ENCODE data around the gene CCDC121. TPM values are rescaled to one million over a fixed set of nuclear protein-coding genes. Genes with fewer than 3 reads are reported as not detected.
A peak's percentile ranks its signal among the peaks of the same experiment; 100 is the strongest.

CCDC121 gene
- total and polyA plus RNA-seq, 10 of the 15 experiments (the other 5 are each of a cell fraction or from before 2014, with no cell fraction given): 0.34 to 1.2 (median 0.63) TPM

DNA sequence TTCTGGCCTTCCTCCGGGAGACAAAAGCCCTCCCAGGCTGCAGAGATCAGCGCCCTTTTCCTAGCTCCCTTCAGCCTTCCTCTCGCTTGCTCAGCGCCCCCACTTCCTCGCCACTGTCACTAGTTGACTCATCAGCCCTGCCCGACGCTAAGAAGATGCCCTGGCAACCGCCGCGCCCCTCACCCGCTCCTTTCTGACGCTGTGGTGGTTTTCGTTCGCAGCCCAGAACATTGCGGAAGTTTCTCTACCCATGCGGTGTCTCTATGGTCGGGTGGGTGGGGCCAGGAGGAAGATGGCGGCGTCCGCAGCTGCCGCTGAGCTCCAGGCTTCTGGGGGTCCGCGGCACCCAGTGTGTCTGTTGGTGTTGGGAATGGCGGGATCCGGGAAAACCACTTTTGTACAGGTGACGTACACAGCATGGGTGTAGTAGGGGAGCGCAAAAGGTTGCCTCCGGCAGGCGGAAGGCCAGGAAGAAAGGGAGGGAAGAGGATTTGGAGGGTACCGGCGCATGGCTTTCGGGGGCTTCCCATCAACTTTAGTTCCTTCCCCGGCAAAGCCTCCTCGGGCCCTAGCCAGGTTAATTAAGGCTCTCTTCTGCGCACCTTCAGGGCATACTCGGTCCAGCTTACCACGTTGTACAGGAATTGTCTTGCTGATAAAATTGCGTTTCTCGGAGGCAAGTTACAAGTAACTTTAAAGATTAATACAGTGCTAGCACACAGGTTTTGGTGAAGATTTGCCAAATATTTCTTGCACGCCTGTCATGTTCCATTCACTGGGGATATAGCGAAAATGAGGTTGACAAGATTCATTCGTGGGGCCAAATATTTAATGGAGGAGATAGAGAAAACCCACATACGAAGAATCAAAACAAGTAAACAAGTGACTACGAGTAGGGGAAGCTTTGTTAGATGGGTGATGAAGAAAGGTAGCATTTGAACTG is at the start of gene CCDC121, which contains the start of gene GPN1 (continued):
- TF ChIP-seq, protein P1, sequence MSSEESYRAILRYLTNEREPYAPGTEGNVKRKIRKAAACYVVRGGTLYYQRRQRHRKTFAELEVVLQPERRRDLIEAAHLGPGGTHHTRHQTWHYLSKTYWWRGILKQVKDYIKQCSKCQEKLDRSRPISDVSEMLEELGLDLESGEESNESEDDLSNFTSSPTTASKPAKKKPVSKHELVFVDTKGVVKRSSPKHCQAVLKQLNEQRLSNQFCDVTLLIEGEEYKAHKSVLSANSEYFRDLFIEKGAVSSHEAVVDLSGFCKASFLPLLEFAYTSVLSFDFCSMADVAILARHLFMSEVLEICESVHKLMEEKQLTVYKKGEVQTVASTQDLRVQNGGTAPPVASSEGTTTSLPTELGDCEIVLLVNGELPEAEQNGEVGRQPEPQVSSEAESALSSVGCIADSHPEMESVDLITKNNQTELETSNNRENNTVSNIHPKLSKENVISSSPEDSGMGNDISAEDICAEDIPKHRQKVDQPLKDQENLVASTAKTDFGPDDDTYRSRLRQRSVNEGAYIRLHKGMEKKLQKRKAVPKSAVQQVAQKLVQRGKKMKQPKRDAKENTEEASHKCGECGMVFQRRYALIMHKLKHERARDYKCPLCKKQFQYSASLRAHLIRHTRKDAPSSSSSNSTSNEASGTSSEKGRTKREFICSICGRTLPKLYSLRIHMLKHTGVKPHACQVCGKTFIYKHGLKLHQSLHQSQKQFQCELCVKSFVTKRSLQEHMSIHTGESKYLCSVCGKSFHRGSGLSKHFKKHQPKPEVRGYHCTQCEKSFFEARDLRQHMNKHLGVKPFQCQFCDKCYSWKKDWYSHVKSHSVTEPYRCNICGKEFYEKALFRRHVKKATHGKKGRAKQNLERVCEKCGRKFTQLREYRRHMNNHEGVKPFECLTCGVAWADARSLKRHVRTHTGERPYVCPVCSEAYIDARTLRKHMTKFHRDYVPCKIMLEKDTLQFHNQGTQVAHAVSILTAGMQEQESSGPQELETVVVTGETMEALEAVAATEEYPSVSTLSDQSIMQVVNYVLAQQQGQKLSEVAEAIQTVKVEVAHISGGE (CRISPR knock-in tag; IDR thresholded peaks at IDR 0.05): no peak
- TF ChIP-seq BHLHE40 (IDR thresholded peaks at IDR 0.05; ENCODE audit: borderline replicate concordance in 1 of 2, low read depth in 2 of 2, low read length in 1 of 2) (peak; percentile 38 to 48; a peak in 3 of 4 replicates), MEF2A (IDR thresholded peaks at IDR 0.05; ENCODE audit: insufficient read depth, low read depth, low read length) (0 out of 2 replicates have a peak, but pooled peaks have one; percentile 48), STAT1 (conservative IDR thresholded peaks at IDR 0.05) (no peak), ZNF274 (IDR thresholded peaks at IDR 0.05; ENCODE audit: insufficient read depth, insufficient read length) (no peak), ESRRA (IDR thresholded peaks at IDR 0.05; ENCODE audit: low read length) (no peak), SRF (IDR thresholded peaks at IDR 0.05; ENCODE audit: low read depth in 2 of 2, low read length in 2 of 2) (0 out of 4 replicates have a peak, but pooled peaks of 1 of the 2 experiments have one; percentile 18), FOXK2 (IDR thresholded peaks at IDR 0.05) (peak; percentile 33; the same call in 1 of the 2 replicates), RAD51 (IDR thresholded peaks at IDR 0.05) (no peak), RBBP5 (conservative IDR thresholded peaks at IDR 0.05) (no peak), CHD2 (IDR thresholded peaks at IDR 0.05; ENCODE audit: borderline replicate concordance, low read depth, low read length) (peak; percentile 90), MYB (IDR thresholded peaks at IDR 0.05; ENCODE audit: borderline replicate concordance, low read depth, low read length) (no peak), SUPT20H (IDR thresholded peaks at IDR 0.05; ENCODE audit: borderline replicate concordance, control insufficient read depth, low read depth, low read length) (no peak), ZNF24 (IDR thresholded peaks at IDR 0.05) (no peak), BCL11A (IDR thresholded peaks at IDR 0.05; ENCODE audit: low read depth, low read length) (no peak), POLR2A (IDR thresholded peaks at IDR 0.05; ENCODE audit: low read depth, low read length) (peak; percentile 99)
- TF ChIP-seq, protein P2, sequence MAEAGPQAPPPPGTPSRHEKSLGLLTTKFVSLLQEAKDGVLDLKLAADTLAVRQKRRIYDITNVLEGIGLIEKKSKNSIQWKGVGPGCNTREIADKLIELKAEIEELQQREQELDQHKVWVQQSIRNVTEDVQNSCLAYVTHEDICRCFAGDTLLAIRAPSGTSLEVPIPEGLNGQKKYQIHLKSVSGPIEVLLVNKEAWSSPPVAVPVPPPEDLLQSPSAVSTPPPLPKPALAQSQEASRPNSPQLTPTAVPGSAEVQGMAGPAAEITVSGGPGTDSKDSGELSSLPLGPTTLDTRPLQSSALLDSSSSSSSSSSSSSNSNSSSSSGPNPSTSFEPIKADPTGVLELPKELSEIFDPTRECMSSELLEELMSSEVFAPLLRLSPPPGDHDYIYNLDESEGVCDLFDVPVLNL (IDR thresholded peaks at IDR 0.05; ENCODE audit: low read depth, low read length): no peak
- TF ChIP-seq, protein P3, sequence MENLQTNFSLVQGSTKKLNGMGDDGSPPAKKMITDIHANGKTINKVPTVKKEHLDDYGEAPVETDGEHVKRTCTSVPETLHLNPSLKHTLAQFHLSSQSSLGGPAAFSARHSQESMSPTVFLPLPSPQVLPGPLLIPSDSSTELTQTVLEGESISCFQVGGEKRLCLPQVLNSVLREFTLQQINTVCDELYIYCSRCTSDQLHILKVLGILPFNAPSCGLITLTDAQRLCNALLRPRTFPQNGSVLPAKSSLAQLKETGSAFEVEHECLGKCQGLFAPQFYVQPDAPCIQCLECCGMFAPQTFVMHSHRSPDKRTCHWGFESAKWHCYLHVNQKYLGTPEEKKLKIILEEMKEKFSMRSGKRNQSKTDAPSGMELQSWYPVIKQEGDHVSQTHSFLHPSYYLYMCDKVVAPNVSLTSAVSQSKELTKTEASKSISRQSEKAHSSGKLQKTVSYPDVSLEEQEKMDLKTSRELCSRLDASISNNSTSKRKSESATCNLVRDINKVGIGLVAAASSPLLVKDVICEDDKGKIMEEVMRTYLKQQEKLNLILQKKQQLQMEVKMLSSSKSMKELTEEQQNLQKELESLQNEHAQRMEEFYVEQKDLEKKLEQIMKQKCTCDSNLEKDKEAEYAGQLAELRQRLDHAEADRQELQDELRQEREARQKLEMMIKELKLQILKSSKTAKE (IDR thresholded peaks at IDR 0.05; ENCODE audit: low read depth, poor library complexity, severe bottlenecking): peak; percentile 23
- TF ChIP-seq, protein P4, sequence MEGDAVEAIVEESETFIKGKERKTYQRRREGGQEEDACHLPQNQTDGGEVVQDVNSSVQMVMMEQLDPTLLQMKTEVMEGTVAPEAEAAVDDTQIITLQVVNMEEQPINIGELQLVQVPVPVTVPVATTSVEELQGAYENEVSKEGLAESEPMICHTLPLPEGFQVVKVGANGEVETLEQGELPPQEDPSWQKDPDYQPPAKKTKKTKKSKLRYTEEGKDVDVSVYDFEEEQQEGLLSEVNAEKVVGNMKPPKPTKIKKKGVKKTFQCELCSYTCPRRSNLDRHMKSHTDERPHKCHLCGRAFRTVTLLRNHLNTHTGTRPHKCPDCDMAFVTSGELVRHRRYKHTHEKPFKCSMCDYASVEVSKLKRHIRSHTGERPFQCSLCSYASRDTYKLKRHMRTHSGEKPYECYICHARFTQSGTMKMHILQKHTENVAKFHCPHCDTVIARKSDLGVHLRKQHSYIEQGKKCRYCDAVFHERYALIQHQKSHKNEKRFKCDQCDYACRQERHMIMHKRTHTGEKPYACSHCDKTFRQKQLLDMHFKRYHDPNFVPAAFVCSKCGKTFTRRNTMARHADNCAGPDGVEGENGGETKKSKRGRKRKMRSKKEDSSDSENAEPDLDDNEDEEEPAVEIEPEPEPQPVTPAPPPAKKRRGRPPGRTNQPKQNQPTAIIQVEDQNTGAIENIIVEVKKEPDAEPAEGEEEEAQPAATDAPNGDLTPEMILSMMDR (IDR thresholded peaks at IDR 0.05 in 2 of 3, conservative IDR thresholded peaks at IDR 0.05 in 1 of 3; ENCODE audit: control insufficient read depth in 2 of 3, extremely low read depth in 1 of 3, insufficient read depth in 1 of 3, low read depth in 3 of 3, low read length in 3 of 3): no peak
- TF ChIP-seq, protein P5, sequence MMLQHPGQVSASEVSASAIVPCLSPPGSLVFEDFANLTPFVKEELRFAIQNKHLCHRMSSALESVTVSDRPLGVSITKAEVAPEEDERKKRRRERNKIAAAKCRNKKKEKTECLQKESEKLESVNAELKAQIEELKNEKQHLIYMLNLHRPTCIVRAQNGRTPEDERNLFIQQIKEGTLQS (IDR thresholded peaks at IDR 0.05; ENCODE audit: borderline replicate concordance, extremely low read depth, low read depth, low read length): no peak

All from GM12878 (cell line).